HG03159 (cell line): Measurements from ENCODE around the gene KCNA3.
"Not testable (repeated sequence)": the region's sequence is repeated elsewhere in the genome, so short reads cannot be mapped to it uniquely, and the experiment has no call there.

Source experiments
- ATAC-seq: cut with Tn5 transposase; IDR thresholded peaks from one replicate; pipeline ENCODE4 v1.9.1; 2021; ENCODE audit warnings: mild to moderate bottlenecking, moderate library complexity; ENCODE audit not compliant: unreplicated experiment

The KCNA3 gene

DNA sequence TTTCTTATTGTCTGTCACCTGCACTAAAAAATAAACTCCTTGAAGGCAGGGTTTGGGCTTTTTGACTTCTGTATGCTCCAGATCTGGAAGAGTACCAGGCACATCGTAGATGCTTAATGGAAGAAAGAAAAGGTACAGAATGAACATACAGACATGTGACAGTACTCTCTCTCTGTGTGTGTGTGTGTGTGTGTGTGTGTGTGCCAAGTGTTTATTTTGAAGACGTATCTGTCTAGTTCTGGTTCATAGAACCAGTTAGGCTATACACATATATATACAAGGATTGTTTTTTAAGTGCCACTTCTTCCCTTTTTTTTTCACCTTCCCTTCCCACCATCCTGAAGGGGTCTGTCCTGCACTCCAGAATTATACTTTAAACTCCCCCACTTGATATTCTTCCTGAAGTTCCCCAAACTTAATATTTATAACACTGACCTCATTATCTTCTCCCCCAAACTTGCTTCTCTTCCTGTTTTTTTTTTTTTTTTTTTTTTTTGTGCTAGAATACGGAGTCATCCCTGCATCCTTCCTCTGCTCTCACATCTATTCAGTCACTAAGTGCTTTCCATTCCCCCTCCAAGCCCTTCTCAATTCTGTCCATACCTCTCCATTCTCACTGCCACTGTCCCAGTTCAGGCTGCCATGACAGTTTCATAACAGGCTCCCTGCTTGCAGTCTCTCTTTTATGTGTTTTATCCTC lies 5.4 kb upstream of the KCNA3 start:
- ATAC-seq, result no peak

DNA sequence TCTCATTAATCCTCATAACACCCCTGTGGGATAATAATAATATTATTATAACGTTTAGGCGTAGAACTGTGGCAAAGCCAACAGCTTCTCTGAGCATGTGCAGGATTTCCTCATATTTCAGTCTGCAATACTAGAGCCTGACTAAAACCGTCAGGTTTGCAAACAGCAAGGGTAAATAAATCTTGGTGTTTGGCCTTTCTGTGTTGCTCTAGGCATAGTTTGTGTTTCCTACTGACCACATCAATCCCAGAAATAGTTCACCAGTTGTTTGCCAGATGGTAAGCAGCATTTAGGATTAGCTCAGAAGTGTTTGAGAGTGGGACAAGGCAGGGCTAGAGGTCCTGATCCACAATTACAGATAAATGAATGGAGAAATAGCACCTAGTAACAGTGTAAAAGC lies 2.8 kb upstream of the KCNA3 start:
- no peak for ATAC-seq

DNA sequence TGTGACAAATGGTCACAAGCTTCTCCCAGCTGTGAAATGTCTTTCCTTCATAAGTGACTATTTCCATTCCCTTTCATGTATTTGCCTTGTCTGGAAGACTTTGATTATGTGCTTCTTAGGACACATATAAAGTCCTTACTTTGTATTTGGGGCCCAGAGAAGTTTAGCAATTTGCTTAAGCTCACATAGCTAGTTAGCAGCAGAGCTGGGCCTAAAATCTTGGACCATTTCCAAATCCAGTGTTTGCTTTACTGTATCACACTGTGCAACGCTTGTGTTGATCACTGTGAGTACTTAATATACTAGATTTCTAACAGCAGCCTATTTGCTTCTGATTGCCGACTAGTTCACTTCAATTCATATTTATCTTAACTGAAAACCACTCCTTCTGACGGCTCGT lies 2.2 kb upstream of the KCNA3 start:
- ATAC-seq, result no peak

DNA sequence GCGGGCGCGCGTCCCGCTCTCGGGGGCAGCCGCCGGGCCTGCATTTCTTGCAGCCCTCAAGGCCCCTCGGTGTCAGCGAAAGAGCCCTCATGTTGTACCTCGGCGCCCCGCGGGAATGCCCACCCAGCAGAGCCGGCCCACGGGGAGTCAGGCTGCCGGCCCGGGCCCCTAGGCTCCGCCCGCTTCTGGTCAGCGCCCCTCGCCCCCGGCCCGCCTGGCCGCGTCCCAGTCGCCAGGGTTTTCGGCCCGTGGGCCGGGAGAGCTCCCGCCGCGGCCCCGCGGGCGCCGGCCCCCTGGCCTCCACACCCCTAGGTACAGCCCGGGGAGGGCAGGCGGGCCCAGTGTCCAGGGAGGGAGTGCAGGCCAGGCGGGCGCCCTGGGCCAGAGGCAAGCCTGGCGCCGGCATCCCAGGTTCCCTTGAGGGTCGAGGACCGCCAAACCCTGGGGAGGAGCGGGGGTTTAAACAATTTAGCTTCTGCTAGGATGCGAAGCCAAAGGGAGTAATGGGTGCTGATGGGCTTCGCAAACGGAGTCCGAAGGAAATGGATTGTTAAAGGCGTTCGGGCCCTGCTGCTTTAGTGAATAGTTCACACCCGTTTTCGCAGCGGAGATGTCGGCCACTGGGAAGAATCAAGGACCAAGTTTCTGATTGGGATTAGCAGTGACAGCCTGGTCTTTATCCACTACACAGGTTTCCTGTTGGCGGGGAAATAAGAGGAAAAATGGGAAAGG lies 486 bp upstream of the KCNA3 start:
- ATAC-seq, result no peak

DNA sequence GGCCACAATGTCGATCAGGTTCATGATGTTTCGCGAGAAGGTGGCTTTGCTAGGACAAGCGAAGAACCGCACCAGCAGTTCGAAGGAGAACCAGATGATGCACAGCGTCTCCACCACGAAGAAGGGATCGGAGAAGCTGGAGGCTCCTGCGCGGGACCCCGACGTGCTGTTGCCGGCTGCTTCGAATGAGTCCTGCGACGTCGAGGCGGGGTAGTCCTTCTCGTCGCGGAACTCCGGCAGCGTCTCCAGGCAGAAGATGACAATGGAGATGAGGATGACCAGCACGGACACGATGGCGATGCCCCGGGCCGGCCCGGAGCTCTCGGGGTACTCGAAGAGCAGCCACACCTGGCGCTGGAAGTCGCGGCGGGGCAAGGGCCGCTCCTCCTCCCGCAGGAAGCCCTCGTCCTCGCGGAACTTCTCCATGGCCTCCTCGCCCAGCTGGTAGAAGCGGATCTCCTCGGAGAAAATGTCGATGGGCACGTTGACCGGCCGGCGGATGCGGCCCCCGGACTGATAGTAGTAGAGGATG lies 869 bp downstream of the KCNA3 start:
- ATAC-seq, result no peak

DNA sequence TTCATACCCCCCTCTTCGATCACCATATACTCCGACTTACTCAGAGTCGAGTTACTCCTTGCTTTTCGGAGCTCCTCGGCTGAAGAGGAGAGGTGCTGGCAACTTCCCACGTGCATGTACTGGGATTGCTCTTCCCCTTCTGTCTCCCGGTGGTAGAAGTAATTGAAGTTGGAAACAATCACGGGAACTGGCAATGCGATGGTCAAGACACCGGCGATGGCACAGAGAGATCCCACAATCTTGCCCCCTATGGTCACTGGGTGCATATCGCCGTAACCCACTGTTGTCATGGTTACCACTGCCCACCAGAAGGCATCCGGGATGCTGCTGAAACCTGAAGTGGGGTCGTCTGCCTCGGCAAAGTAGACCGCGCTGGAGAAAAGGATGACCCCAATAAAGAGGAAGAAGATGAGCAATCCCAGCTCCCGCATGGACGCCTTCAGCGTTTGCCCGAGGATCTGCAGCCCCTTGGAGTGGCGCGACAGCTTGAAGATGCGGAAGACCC lies 1.5 kb downstream of the KCNA3 start:
- ATAC-seq, result no peak

DNA sequence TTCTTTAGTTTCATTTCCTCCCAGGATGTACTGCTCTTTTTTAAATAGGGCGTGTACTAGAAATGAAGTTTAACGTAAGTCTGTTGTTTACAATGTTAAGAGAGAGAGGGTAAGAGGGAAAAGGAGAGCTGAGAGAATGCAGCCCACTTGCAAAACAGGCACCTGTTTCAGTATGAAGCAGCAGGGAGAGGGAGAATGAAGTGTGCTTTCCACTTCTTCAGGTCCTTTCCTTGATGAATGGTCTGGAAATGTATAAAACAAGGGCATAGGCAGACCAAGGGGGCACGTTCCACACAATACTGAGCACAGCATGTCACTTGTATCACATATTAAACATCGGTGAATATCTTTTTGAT lies 2.0 kb downstream of the KCNA3 start:
- ATAC-seq, result peak; percentile 42

DNA sequence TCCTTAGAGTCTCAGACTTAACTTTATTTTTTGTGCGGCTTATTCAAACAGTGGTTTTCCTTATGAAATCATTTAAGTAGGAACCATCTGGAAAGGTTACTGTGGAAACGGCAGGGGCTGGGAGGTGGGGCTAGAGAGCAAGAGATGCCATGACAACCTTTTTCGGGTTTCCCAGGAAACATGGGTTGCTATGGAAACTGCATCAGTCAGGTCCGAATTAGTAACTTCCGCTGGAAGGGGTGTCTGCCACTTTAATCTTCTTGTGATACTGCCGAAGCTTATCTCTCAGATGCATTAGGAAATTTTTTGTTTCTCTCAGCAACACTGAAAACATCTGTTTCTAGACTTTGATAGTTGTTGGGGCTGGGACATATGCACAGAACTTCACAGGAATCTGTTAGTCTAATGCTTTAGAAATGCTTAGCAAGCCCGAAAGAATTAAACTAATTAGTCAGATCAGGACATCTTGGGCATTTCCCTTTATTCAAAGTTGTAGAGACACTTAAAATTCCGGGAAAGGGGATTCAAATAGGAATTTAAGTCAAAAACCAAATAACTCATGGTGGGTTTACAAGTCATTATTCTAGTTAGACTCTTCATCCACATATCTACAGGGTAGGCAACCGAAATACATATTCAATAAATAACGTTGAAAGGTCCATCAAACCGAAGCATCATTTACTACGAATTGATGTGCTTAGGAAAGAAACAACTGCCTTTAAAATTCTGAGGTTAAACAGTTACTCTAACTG lies 2.6 kb downstream of the KCNA3 start:
- ATAC-seq, result no peak

DNA sequence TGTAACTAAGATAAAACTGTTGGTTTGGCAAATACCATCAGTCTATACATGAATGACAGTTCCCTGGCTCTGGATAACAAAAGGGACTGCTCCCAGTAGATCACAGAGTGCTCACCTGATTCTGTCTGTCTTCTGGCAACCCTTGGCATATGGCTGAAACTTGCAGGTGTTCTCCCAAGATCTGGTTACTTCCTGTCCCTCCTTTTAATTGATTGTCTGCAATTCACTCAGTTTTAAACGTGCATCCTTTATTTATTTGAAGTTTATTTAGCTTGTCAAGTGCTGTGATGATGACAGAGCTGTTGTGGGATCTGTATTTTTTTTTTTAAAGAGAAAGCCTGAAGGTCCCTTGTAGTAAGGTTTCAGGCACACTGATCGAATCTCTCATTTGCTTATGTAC lies 3.4 kb downstream of the KCNA3 start:
- ATAC-seq, result no peak

DNA sequence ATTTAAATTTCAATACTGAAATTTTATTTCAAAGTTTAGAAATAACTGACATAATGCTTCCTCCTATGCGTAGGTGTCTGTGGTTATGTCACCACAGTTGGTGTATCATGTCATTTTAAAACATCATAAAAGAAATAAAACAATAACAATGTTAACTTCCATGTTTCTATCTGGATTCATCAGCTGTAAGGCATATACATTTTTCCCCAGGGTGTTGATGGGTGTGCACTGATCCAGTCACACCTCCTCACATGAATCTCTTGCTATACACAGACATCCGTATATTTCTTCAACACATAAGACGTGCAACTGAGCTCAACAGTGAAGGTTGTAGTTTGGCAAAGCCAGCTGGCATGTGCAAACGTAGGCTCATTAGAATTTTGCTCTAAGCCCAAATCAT lies 6.2 kb downstream of the KCNA3 start:
- ATAC-seq, result no peak

DNA sequence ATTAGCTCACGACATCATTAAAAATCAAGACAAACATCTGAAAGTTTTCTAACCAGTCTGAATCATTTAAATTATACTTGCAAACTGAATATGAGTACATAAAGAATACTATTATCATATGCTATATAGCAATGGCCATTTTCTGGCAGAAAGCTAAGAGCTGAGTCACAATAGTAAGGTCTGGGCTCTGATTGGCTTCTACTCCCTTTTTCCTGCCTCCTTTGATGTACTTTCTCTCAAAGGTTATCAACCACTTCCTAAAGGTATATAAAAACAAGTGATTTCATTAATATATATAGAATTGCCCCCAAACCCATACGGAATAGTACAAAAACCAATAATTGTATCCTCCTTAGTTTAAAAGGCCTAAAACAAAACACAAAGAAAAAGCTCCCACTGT lies 7.0 kb downstream of the KCNA3 start:
- no peak for ATAC-seq

DNA sequence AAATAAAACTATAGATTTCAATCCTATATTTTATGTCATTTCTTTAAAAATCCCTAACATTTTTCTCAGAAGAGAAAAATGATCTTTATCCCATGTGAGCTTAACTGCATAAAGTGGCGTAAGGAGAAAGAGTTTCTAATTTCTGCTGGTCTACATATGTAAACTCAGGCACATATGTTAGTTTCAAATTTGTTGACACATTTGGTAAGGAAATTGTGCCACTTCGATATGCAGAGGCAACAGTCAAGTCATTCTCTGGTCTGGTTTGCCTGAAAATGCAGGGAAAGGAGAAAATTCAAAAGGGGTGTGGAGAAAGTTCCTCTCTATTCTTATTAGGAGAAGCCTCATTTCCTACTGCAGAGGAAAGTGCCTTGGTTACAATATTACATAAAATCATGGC lies 11.5 kb downstream of the KCNA3 start:
- ATAC-seq, result no peak

DNA sequence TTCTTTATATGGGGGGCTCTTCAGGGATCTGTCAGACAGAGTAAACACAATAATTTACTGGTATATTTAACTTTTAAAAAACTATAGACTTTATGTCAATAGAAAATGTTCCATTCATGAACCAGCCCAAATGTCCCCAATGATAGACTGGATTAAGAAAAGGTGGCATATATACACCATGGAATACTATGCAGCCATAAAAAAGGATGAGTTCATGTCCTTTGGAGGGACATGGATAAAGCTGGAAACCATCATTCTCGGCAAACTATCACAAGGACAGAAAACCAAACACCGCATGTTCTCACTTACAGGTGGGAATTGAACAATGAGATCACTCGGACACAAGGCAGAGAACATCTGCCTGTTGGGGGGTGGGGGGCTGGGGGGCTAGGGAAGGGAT lies 15.2 kb downstream of the KCNA3 start:
- not testable (repeated sequence) for ATAC-seq

DNA sequence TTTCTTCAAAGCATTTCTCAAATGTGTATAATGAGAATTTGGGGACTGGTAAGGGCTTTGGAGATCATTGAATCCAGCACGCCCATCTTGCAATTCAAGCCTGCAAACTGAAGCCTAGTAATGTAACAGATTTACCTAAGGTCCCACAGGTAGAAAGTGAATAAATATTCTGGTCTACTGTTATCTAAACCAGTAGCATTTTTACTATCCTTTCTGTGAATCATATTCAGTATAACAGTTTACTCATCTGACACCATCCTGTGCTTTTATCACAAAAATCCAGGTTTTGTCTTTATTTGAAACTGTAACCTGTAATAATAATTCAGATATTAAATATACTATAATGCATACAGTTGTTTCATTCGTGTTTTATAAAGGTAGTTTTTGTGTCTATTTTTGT lies 17.4 kb downstream of the KCNA3 start:
- no peak for ATAC-seq

DNA sequence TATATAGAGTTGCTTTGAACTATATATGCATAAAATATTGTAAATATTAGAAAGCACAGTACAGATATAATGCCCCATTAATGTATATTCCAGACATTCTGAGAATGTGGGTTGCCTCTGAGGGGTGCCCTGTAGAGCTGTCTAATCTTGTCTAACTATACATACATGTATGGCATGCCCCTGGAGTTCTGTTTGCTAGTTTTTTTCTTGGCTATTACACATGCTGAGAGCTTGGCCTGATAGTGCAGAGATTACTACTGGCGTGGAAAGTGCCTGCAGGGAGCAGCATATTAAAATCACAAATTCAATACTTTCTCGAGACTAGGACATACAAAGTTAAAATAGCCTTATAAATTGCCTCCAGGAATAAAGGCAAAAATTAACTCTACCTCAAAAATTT lies 24.1 kb downstream of the KCNA3 start:
- no peak for ATAC-seq

DNA sequence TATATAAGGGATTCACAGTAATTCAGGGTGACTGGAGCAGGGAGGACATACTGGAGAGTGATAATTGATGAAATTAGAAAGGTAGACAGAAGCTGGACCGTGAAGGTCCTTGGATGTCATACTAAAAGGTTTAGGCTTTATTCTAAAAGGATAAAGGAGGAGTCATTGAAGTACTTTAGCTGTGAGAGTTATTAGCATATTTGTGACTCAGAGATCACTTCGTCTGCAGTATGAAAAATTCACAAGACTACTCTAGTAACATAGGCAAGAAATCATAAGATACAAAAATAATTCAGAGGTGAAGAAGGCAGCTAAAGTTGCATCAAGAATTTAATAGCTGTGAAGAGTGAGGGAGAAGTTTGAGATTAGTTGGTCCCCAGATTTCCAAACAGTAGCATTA lies 26.3 kb downstream of the KCNA3 start:
- no peak for ATAC-seq

DNA sequence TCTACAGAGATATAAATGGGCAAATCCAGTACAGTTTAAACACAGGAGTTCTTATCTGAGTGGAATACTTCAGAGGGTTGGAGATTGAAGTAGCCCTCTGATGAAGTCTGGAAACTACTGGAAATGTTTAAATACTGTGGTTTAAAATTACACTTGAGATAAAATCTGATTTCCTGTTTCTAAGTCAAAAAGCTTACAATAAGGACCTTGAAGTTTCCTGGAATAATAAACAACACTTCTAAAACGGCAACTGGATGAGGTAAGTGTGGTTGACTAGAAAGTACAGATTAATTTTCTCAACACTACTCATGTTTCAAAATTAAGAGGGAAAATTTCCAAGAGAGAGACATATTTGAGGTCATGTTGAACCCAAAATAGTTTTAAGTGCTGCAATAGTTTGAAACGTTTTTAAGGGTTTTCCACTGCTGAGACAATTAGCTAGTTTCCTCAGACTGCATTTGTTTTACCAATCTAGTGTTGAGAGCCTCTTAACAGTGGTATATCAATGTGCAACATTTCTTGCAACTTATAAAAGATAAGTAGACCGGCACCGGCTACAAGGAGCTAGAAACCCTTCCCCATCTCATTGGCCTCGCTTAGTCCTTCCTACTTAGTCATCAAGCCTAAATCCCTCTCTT lies 27.4 kb downstream of the KCNA3 start:
- no peak for ATAC-seq

DNA sequence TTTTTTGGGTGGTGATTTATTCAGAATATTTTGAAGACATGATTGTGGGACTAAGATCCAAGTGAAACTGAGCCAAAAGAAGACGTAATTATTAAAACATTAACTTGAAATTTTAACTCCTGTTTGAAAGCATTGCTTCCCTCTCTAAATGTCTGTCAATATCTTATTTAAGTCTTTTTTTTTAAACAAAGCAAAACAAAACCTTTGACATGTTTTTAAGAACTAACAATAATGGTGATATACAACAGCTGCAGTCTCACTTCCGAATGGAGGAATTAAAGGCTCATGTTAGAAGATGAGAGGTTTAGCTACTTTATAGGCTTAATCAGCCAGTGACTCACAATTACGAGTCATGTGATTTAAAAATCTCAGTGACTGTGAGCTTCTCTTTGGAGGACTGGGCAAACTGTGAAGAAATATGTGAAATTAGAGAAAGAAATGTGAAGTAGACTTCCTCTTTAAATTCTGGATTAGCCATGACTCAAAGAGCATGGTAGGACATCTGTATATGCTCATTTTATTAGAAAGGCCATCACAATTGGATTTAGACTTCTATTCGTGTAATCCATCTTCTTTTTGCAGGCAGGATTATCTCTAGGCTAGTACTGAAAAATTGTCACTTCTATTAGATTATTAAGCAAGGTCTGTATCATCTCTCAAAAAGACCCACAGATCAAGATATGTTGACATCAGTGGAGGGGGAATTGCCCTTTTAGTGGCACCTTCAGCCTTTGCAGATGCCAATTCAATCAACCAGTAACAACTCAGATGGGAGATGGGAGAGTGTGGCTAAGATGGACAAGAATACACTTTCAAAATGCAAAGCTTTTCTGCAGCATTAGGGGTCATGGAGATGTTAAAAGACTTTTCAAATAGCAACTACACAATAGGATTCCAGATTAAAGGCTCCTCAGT lies 28.7 kb downstream of the KCNA3 start:
- no peak for ATAC-seq

DNA sequence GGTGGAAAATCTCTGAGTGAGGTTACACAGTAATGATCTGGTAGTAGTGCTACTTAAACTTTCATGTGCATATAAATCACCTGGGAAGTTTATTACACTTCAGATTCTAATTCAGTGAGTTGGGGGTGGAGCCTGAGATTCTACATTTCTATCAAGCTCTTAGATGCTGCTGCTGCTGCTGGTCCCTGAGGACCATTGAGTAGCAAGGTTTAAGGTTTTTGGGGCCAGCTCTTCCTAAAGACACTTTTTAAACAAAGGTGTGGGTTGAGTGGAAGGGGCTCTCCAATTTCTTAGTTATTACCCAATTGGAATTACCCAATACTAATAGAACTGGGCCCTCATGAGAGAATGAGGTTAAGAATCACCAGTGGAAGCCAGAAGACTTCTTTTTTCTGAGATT lies 29.5 kb downstream of the KCNA3 start:
- ATAC-seq, result no peak

DNA sequence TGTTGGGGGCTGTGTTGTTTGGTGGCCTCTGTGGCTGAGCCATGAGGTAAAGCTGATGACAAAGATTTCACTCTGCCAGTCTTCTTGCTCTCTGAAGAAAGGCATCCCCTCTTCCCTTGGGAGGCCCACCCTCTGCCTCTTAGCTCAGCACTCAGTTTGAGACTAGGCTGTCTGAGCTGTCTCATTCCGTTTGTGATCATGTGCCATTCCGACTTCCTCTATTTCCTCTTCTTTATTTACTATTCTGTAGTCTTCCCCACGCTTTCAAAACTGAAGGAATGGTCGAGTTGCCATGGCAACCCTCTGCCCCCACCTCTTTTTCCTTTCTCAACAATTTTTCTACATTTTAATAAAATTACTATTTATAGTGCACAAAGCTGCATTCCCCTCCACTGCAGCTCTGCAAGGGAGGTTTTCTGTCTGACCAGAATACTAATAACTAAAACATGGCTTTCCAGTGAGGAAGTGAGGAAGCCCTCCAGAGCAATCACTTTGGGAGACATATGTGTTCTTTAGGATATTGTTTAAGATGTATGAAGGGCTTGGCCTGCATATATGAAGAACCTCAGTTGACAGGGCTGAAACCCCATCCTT lies 30.8 kb downstream of the KCNA3 start:
- ATAC-seq, result no peak
